ENCODE results near the gene PTPRQ. TPM values are rescaled to one million over a fixed set of nuclear protein-coding genes. Genes with fewer than 3 reads are reported as not detected.

PTPRQ gene
- total and polyA plus RNA-seq, 2 of the 8 experiments (the other 6 are each of a cell fraction or from before 2014, with no cell fraction given) = not detected

GRCh38 chr12:80484746-80485145 is 40.7 kb downstream of the PTPRQ start:
- H2BK5ac ChIP-seq (ENCODE audit: low read depth, low read length) = no peak overlapping the region
- no peak overlapping the region for H3K4me2 ChIP-seq (ENCODE audit: insufficient read depth in 1 of 2, low read depth in 2 of 2, low read length in 2 of 2)
- no peak overlapping the region for H4K8ac ChIP-seq (ENCODE audit: extremely low read depth, insufficient read depth, low read length)
- no peak overlapping the region for H3K18ac ChIP-seq (ENCODE audit: extremely low read depth, low read length)
- H2BK15ac ChIP-seq (ENCODE audit: low read length) = no peak overlapping the region
- no peak overlapping the region for H2BK120ac ChIP-seq (replicated peaks; ENCODE audit: low read depth, low read length)
- no peak overlapping the region for H3K4me3 ChIP-seq (ENCODE audit: extremely low read depth in 1 of 4, insufficient read depth in 2 of 4, low read depth in 3 of 4, low read length in 4 of 4)
- H3K4ac ChIP-seq (replicated peaks; ENCODE audit: insufficient read length, low read depth, low read length) = no peak overlapping the region
- H3K9ac ChIP-seq (replicated peaks in 1 of 4; ENCODE audit: extremely low read depth in 1 of 4, low read depth in 3 of 4, low read length in 3 of 4) = no peak overlapping the region
- no peaks in the 10 kb centered on the region for H4K20me1 ChIP-seq (replicated peaks in 1 of 2; ENCODE audit: control insufficient read depth in 1 of 2, insufficient read depth in 2 of 2, low read length in 2 of 2)
- no peak overlapping the region for H2BK20ac ChIP-seq (ENCODE audit: low read length)
- WGBS, 2 experiments (ENCODE audit: extremely low coverage in 1 of 2, insufficient coverage in 1 of 2, insufficient read length in 1 of 2, insufficient replicate concordance in 2 of 2, low coverage in 1 of 2, low lambda C conversion rate in 2 of 2, missing lambda C conversion rate in 1 of 2) = 79% methylated on average over 2 of the region's 2 CpGs; no CpG with 5 or more reads in 1 of the 2 experiments
- DNase-seq (ENCODE audit: low read depth in 1 of 2, low spot score in 2 of 2) (no peak), FAIRE-seq (no peak)
- H3K23me2 ChIP-seq (ENCODE audit: low read depth, low read length) = no peaks in the 10 kb centered on the region
- H2AFZ ChIP-seq (ENCODE audit: low read length) = 0 out of 2 replicates have a peak overlapping the region, but pooled peaks have one; percentile 57
- H3K27me3 ChIP-seq (replicated peaks in 1 of 4; ENCODE audit: control insufficient read depth in 3 of 4, extremely low read depth in 1 of 4, insufficient read depth in 3 of 4, low read length in 3 of 4) = no peaks in the 10 kb centered on the region
- no peaks in the 10 kb centered on the region for H3K4me1 ChIP-seq (replicated peaks in 1 of 4; ENCODE audit: control insufficient read depth in 3 of 4, insufficient read depth in 4 of 4, low read length in 3 of 4)
- H3K9me3 ChIP-seq (ENCODE audit: insufficient read depth in 2 of 2, low read depth in 1 of 2, low read length in 1 of 2) = no peaks in the 10 kb centered on the region
- H2AK5ac ChIP-seq (ENCODE audit: low read depth, low read length) = no peak overlapping the region
- no peak overlapping the region for H4K91ac ChIP-seq (replicated peaks; ENCODE audit: insufficient read length, low read length)
- CTCF ChIA-PET (ENCODE audit: partially characterized antibody) = interaction anchor here (0.6 to 1.0 kb wide), 2 partner anchors 11 to 1361 kb away, joined by 3 to 4 read pairs; no protein-coding TSS in a partner anchor
- H3K27ac ChIP-seq (ENCODE audit: low read depth, low read length) = no peak overlapping the region
- H2BK12ac ChIP-seq (ENCODE audit: low read depth, low read length) = no peak overlapping the region
- H3K56ac ChIP-seq (replicated peaks; ENCODE audit: insufficient read length, low read depth, low read length) = no peak overlapping the region
- no peaks in the 10 kb centered on the region for H3K79me2 ChIP-seq (ENCODE audit: control insufficient read depth in 1 of 2, insufficient read depth in 2 of 2, low read length in 2 of 2)
- no peaks in the 10 kb centered on the region for H3K36me3 ChIP-seq (ENCODE audit: control insufficient read depth in 2 of 4, insufficient read depth in 4 of 4, low read length in 3 of 4)
- no peak overlapping the region for H4K5ac ChIP-seq (ENCODE audit: insufficient read length, low read depth, low read length)
- H3K14ac ChIP-seq (ENCODE audit: insufficient read length) = no peak overlapping the region
- POLR2A ChIA-PET (ENCODE audit: partially characterized antibody) = no interaction called here
- no peaks in the 10 kb centered on the region for H3K79me1 ChIP-seq (ENCODE audit: low read depth, low read length)
- no peak overlapping the region for H3K23ac ChIP-seq (ENCODE audit: insufficient read length)
- TF ChIP-seq TCF12 (IDR thresholded peaks at IDR 0.05; ENCODE audit: low read depth, low read length) (no peak), RBBP5 (IDR thresholded peaks at IDR 0.05; ENCODE audit: borderline replicate concordance, low read depth, low read length) (no peak), USF2 (IDR thresholded peaks at IDR 0.05; ENCODE audit: low read length) (no peak), SP2 (IDR thresholded peaks at IDR 0.05; ENCODE audit: low read length) (no peak), KDM1A (IDR thresholded peaks at IDR 0.05; ENCODE audit: borderline replicate concordance, low read length) (no peak), POLR2AphosphoS5 (IDR thresholded peaks at IDR 0.05; ENCODE audit: low read depth, low read length) (no peak), SRF (IDR thresholded peaks at IDR 0.05; ENCODE audit: low read depth, low read length) (no peak), SUZ12 (IDR thresholded peaks at IDR 0.05; ENCODE audit: low read length) (no peak), MAFK (IDR thresholded peaks at IDR 0.05; ENCODE audit: low read depth, low read length) (no peak), CTCF (IDR thresholded peaks at IDR 0.05; ENCODE audit: control extremely low read depth in 1 of 3, insufficient read depth in 1 of 3, low read depth in 1 of 3, low read length in 3 of 3) (no peak), SIX5 (IDR thresholded peaks at IDR 0.05; ENCODE audit: low read depth, low read length) (no peak)

All from H1 (cell line).